ENCODE data around the gene WNT1. TPM values are rescaled to one million over a fixed set of nuclear protein-coding genes. Genes with fewer than 3 reads are reported as not detected.

WNT1 gene
- total and polyA plus RNA-seq, 2 donors (not counting 3 experiments of a cell fraction or from before 2014, with no cell fraction given) = not detected

GRCh38 chr12:48956279-48957140, 21.6 kb upstream of the WNT1 start:
- TSS peak; percentile 63 for BruUV-seq (replicated peaks)
- H3K9me1 ChIP-seq (replicated peaks; ENCODE audit: control insufficient read depth, extremely low read depth, insufficient read depth, low read length) = no peaks in the 10 kb centered on the region
- H3K79me2 ChIP-seq (ENCODE audit: control insufficient read depth, insufficient read depth, low read length) = peaks cover 55% of the 10 kb centered on the region
- POLR2A ChIA-PET = interaction anchor here (0.6 to 1.2 kb wide), 4 partner anchors 10 to 534 kb away, joined by 3 to 4 read pairs (median 3); partner anchors contain the start of gene RND1
- FAIRE-seq (peak; percentile 99), DNase-seq (ENCODE audit: low read depth, low spot score) (peak; percentile 96)
- CTCF ChIA-PET = interaction anchor here (0.8 to 2.2 kb wide), 8 partner anchors 10 to 104 kb away, joined by 4 to 12 read pairs (median 6); partner anchors contain the start of gene WNT1
- dilution Hi-C loops (cut with MboI; ENCODE audit: extremely low pct_ligation_motif_present, low sequenced_read_pairs) = no loop called here
- H3K36me3 ChIP-seq (ENCODE audit: control insufficient read depth in 2 of 2, extremely low read depth in 1 of 2, insufficient read depth in 2 of 2, low read length in 2 of 2) = peaks cover 4 to 6% of the 10 kb centered on the region in 2 experiments
- peaks cover 22% of the 10 kb centered on the region for H3K4me1 ChIP-seq (ENCODE audit: control insufficient read depth, extremely low read depth, insufficient read depth, low read length)
- peak overlapping the region; percentile 71 for H3K4me2 ChIP-seq (ENCODE audit: insufficient read depth, low read length)
- H3K27ac ChIP-seq (ENCODE audit: insufficient read depth, low read depth, low read length) = peak overlapping the region; percentile 76
- H3K4me3 ChIP-seq (replicated peaks in 1 of 3; ENCODE audit: insufficient read depth in 1 of 3, low read depth in 1 of 3, low read length in 3 of 3) = peak overlapping the region; percentile 71 to 99 (median 90)
- intact Hi-C loops (cut with micrococcal nuclease) = loop anchor here (1.0 to 2.0 kb wide), 3 partner anchors 17 to 62 kb away; partner anchors contain the start of genes FKBP11 and PRKAG1
- no peaks in the 10 kb centered on the region for H3K27me3 ChIP-seq (ENCODE audit: control insufficient read depth in 2 of 2, insufficient read depth in 2 of 2, low read length in 2 of 2)
- TF ChIP-seq CTCF (IDR thresholded peaks at IDR 0.05; ENCODE audit: extremely low read depth in 1 of 2, insufficient read depth in 1 of 2, low read depth in 1 of 2, low read length in 2 of 2) (peak in 1 of 2 donors; percentile 14), FOS (IDR thresholded peaks at IDR 0.05; ENCODE audit: borderline replicate concordance, insufficient read depth, low read length) (no peak), JUN (IDR thresholded peaks at IDR 0.05; ENCODE audit: borderline replicate concordance, insufficient read depth, insufficient read length, low read depth) (no peak)
- peak overlapping the region; percentile 87 for H3K9ac ChIP-seq (replicated peaks; ENCODE audit: extremely low read depth, insufficient read depth, low read length)
- H2AFZ ChIP-seq (ENCODE audit: low read depth, low read length) = peak overlapping the region; percentile 87
- H4K20me1 ChIP-seq (replicated peaks; ENCODE audit: control insufficient read depth, extremely low read depth, insufficient read depth, low read length) = peaks cover 11% of the 10 kb centered on the region
- no peaks in the 10 kb centered on the region for H3K9me3 ChIP-seq (replicated peaks; ENCODE audit: control insufficient read depth, insufficient read depth, low read length)

All from endothelial cell of umbilical vein (primary cell).